Left ventricle myocardium inferior (tissue), 1 donor: ENCODE data around the gene SULT2B1. TPM values are rescaled to one million over a fixed set of nuclear protein-coding genes. Genes with fewer than 3 reads are reported as not detected.
"Not testable (repeated sequence)": the region's sequence is repeated elsewhere in the genome, so short reads cannot be mapped to it uniquely, and the experiment has no call there.

Experiments
- DNase-seq: peaks from one replicate; pipeline ENCODE4 v3.0.0-alpha.2; 2020
- H3K27ac ChIP-seq: fragments of 200-600 bp; replicated peaks from 2 replicates; pipeline ENCODE4 v1.8.0; 2021
- H3K27me3 ChIP-seq: fragments of 200-600 bp; 2 replicates; pipeline ENCODE4 v1.8.0; 2021; ENCODE audit warnings: low read depth
- H3K36me3 ChIP-seq: fragments of 200-600 bp; 2 replicates; pipeline ENCODE4 v1.8.0; 2021
- H3K4me1 ChIP-seq: fragments of 200-600 bp; 2 replicates; pipeline ENCODE4 v1.8.0; 2021
- H3K4me3 ChIP-seq: fragments of 200-600 bp; 2 replicates; pipeline ENCODE4 v1.8.0; 2021; ENCODE audit warnings: mild to moderate bottlenecking, moderate library complexity
- H3K9me3 ChIP-seq: fragments of 200-600 bp; replicated peaks from 2 replicates; pipeline ENCODE4 v1.8.0; 2021
- intact Hi-C: fragments of 100-400 bp; cut with micrococcal nuclease; formaldehyde crosslinking; loops from one replicate; pipeline ENCODE4 v1.11.0; 2022
- total RNA-seq: library from RNA; stranded (reverse); fragmentation: NEBNext Ultra II Directional; extraction: Animal tissue kit (Norgen Biotek cat#: 25700); gene quantifications from one replicate; pipeline ENCODE4 v1.2.1, GENCODE V29; 2021
- TF ChIP-seq, protein P1 (sequence below): fragments of 200-600 bp; IDR thresholded peaks from 2 replicates; pipeline ENCODE4 v1.8.0; 2021; ENCODE audit warnings: antibody characterized with exemption, mild to moderate bottlenecking, borderline replicate concordance
- donor health status: DM: no; HTN: yes; CAD: no; lungs with severe emphysema.

The SULT2B1 gene
- total RNA-seq, 1 donor from 2014 or later, result 0.33 TPM

- peaks cover 38% of the 10 kb centered on the region for H3K9me3 ChIP-seq
- H3K4me3 ChIP-seq, result no peak overlapping the region
- no peak for DNase-seq
- H3K27me3 ChIP-seq, result peaks cover 44% of the 10 kb centered on the region
- no peak overlapping the region for H3K27ac ChIP-seq
- H3K36me3 ChIP-seq, result no peaks in the 10 kb centered on the region
- TF ChIP-seq, protein P1, sequence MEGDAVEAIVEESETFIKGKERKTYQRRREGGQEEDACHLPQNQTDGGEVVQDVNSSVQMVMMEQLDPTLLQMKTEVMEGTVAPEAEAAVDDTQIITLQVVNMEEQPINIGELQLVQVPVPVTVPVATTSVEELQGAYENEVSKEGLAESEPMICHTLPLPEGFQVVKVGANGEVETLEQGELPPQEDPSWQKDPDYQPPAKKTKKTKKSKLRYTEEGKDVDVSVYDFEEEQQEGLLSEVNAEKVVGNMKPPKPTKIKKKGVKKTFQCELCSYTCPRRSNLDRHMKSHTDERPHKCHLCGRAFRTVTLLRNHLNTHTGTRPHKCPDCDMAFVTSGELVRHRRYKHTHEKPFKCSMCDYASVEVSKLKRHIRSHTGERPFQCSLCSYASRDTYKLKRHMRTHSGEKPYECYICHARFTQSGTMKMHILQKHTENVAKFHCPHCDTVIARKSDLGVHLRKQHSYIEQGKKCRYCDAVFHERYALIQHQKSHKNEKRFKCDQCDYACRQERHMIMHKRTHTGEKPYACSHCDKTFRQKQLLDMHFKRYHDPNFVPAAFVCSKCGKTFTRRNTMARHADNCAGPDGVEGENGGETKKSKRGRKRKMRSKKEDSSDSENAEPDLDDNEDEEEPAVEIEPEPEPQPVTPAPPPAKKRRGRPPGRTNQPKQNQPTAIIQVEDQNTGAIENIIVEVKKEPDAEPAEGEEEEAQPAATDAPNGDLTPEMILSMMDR, result no peak
- intact Hi-C loops, result no loop called here
- no peaks in the 10 kb centered on the region for H3K4me1 ChIP-seq
Measured at GRCh38 chr19:48530770-48531169, 21.2 kb upstream of the SULT2B1 start.

- H3K9me3 ChIP-seq, result peaks cover 8% of the 10 kb centered on the region
- intact Hi-C loops, result no loop called here
- DNase-seq, result no peak
- TF ChIP-seq, protein P1, result no peak
- H3K4me3 ChIP-seq, result no peak overlapping the region
- H3K27me3 ChIP-seq, result peaks cover 44% of the 10 kb centered on the region
- H3K36me3 ChIP-seq, result no peaks in the 10 kb centered on the region
- no peaks in the 10 kb centered on the region for H3K4me1 ChIP-seq
- no peak overlapping the region for H3K27ac ChIP-seq
Measured at GRCh38 chr19:48533770-48534169, 18.2 kb upstream of the SULT2B1 start.

- no peaks in the 10 kb centered on the region for H3K4me1 ChIP-seq
- TF ChIP-seq, protein P1, result no peak
- H3K27me3 ChIP-seq, result peaks cover 15% of the 10 kb centered on the region
- H3K36me3 ChIP-seq, result no peaks in the 10 kb centered on the region
- intact Hi-C loops, result no loop called here
- H3K4me3 ChIP-seq, result no peak overlapping the region
- H3K27ac ChIP-seq, result no peak overlapping the region
- no peaks in the 10 kb centered on the region for H3K9me3 ChIP-seq
- no peak for DNase-seq
Measured at GRCh38 chr19:48537541-48537940, 14.4 kb upstream of the SULT2B1 start.

GRCh38 chr19:48538057-48538456, 13.9 kb upstream of the SULT2B1 start:
- H3K27ac ChIP-seq, H3K4me3 ChIP-seq, H3K4me1 ChIP-seq, intact Hi-C loops, H3K9me3 ChIP-seq, H3K36me3 ChIP-seq, DNase-seq: not testable (repeated sequence)
- peaks cover 11% of the 10 kb centered on the region for H3K27me3 ChIP-seq

DNA sequence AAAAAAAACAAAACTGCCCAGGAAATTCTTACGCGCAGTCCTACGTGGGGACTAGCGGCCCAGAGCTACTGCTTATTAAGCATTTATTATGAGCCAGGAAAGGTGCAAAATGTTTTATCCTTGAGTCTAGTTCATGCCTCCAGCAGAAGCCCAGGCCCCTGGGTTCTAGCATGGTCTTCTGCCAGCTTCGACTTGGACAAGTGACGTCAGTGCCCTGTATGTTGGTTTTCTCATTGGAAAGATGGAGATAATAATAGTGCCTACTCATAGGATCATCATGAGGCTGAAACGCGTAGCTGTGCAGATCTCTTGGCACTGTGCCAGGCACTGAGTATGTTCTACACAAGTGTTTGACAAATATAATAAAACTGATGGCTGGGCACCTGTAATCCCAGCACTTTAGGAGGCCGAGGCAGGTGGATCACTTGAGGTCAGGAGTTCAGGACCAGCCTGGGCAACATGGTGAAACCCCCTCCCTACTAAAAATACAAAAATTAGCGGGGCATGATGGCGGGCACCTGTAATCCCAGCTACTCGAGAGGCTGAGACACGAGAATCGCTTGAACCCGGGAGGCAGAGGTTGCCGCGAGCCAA, 12.4 kb upstream of the SULT2B1 start:
- H3K9me3 ChIP-seq, result no peaks in the 10 kb centered on the region
- TF ChIP-seq, protein P1, result no peak
- no peak overlapping the region for H3K4me3 ChIP-seq
- no peaks in the 10 kb centered on the region for H3K4me1 ChIP-seq
- H3K36me3 ChIP-seq, result no peaks in the 10 kb centered on the region
- H3K27me3 ChIP-seq, result peaks cover 4% of the 10 kb centered on the region
- no peak for DNase-seq
- intact Hi-C loops, result no loop called here
- no peak overlapping the region for H3K27ac ChIP-seq

GRCh38 chr19:48540110-48540509, 11.9 kb upstream of the SULT2B1 start:
- no peak for DNase-seq
- H3K9me3 ChIP-seq, result no peaks in the 10 kb centered on the region
- peaks cover 9% of the 10 kb centered on the region for H3K27me3 ChIP-seq
- H3K36me3 ChIP-seq, result no peaks in the 10 kb centered on the region
- TF ChIP-seq, protein P1, result no peak
- H3K4me1 ChIP-seq, result no peaks in the 10 kb centered on the region
- no peak overlapping the region for H3K4me3 ChIP-seq
- H3K27ac ChIP-seq, result no peak overlapping the region
- intact Hi-C loops, result no loop called here
